Neural progenitor cell (in vitro differentiated cells): ENCODE results near the gene HNRNPM. TPM values are rescaled to one million over a fixed set of nuclear protein-coding genes. Genes with fewer than 3 reads are reported as not detected.

Source experiments
- DNase-seq: peaks from one replicate; pipeline ENCODE4 v3.0.0-alpha.2; 2016; ENCODE audit warnings: low spot score
- H2AFZ ChIP-seq: fragments of 200-600 bp; sonication (generic); replicated peaks from 2 replicates; pipeline ENCODE4 v1.6.1; 2016; ENCODE audit warnings: antibody characterized with exemption
- H3F3A ChIP-seq: fragments of 200-600 bp; sonication (generic); 2 replicates; pipeline ENCODE4 v1.6.1; 2016; ENCODE audit warnings: antibody characterized with exemption, low read depth
- H3K27ac ChIP-seq: fragments of 200-600 bp; sonication (generic); 2 replicates; pipeline ENCODE4 v1.5.1; 2016; ENCODE audit warnings: mild to moderate bottlenecking
- H3K27me3 ChIP-seq: fragments of 200-600 bp; sonication (generic); 2 replicates; pipeline ENCODE4 v1.6.1; 2016; ENCODE audit warnings: mild to moderate bottlenecking, moderate library complexity
- H3K36me3 ChIP-seq: fragments of 200-600 bp; sonication (generic); 2 replicates; pipeline ENCODE4 v1.5.1; 2016
- H3K4me1 ChIP-seq: fragments of 200-600 bp; sonication (generic); 2 replicates; pipeline ENCODE4 v1.6.1; 2016; ENCODE audit warnings: mixed run types
- H3K4me2 ChIP-seq: fragments of 200-600 bp; sonication (generic); 2 replicates; pipeline ENCODE4 v1.6.1; 2016
- H3K4me3 ChIP-seq: fragments of 200-600 bp; sonication (generic); 2 replicates; pipeline ENCODE4 v1.5.1; 2016
- H3K79me2 ChIP-seq: fragments of 200-600 bp; sonication (generic); 2 replicates; pipeline ENCODE4 v1.6.1; 2016; ENCODE audit warnings: low read depth
- H3K9ac ChIP-seq: fragments of 200-600 bp; sonication (generic); 2 replicates; pipeline ENCODE4 v1.6.1; 2016
- H3K9me3 ChIP-seq: fragments of 200-600 bp; sonication (generic); 2 replicates; pipeline ENCODE4 v1.5.1; 2016; ENCODE audit warnings: low read depth
- H4K20me1 ChIP-seq: fragments of 200-600 bp; sonication (generic); 2 replicates; pipeline ENCODE4 v1.6.1; 2016; ENCODE audit warnings: low read depth
- H3K27ac Mint-ChIP-seq: 3 replicates; pipeline ENCODE4 v1.8.0; 2021; ENCODE audit warnings: mixed read lengths
- H3K27me3 Mint-ChIP-seq: 2 replicates; pipeline ENCODE4 v1.8.0; 2022; ENCODE audit warnings: low read depth, mild to moderate bottlenecking, inconsistent platforms, moderate library complexity, mixed read lengths; ENCODE audit not compliant: insufficient read depth
- H3K36me3 Mint-ChIP-seq: 3 replicates; pipeline ENCODE4 v1.8.0; 2021; ENCODE audit warnings: mixed read lengths
- H3K4me1 Mint-ChIP-seq: 3 replicates; pipeline ENCODE4 v1.8.0; 2021; ENCODE audit warnings: mixed read lengths
- H3K4me3 Mint-ChIP-seq: 3 replicates; pipeline ENCODE4 v1.8.0; 2021; ENCODE audit warnings: mild to moderate bottlenecking, moderate library complexity, mixed read lengths
- H3K9me3 Mint-ChIP-seq: 3 replicates; pipeline ENCODE4 v1.8.0; 2020; ENCODE audit warnings: mixed read lengths
- EZH2 ChIP-seq: fragments of 200-600 bp; sonication (generic); IDR thresholded peaks from 2 replicates; pipeline ENCODE4 v1.6.1; 2017; ENCODE audit warnings: antibody characterized with exemption, mild to moderate bottlenecking, moderate library complexity
- EZH2phosphoT487 ChIP-seq: fragments of 200-600 bp; sonication (generic); IDR thresholded peaks from 2 replicates; pipeline ENCODE4 v1.6.1; 2017; ENCODE audit warnings: antibody characterized with exemption
- total RNA-seq: library from RNA; depleted of rRNA; stranded (reverse); fragments of >200 nt; gene quantifications from 2 replicates; pipeline ENCODE4 v1.2.3, GENCODE V29; 2015; ENCODE audit warnings: low replicate concordance
- TF ChIP-seq, protein P1 (sequence below): fragments of 200-600 bp; sonication (generic); IDR thresholded peaks from 2 replicates; pipeline ENCODE4 v1.5.1; 2017; ENCODE audit warnings: antibody characterized with exemption, mild to moderate bottlenecking

The HNRNPM gene
- total RNA-seq, 1 donor from 2014 or later: 118 TPM

DNA sequence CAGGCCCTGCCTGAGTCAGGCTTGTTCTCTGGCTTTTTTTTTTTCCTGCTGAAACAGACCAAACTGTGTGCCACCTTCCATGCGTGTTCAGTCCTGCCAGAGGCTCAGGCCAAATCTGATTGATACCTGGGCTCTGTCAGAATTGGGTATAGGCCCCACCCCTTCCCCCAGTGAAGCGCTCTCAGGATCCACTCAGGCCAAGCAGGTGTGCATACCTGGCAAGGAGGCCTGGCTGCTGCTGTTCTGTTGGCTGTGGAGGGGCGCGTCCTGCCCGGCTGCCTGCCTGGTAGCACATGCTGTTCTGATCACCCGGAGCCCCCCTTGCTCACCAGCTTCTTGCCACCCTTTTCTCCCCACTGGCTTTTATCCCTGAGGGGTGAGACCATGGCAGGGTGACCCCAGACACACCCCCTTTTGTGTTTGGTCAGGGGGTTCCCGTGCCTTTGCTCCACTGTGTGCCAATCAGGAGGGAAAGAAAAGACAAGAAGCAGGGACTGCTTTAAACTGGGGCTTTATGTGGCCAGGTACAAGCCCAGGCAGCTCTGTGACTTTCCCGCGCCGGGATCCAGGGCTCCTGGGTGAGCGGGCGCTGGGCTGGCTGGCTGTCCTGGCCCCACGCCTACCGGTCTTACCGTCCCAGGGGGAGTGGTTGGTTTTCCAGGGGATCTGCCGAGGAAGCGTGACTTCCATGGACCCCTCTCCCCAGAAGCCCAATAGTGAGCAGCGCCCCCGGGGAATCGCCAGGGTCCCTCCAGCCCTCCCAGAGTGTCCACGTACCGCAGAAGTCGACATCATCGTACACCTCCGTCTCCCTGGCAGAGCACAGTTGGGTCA lies 45.0 kb downstream of the HNRNPM start:
- no peak overlapping the region for H3K27ac Mint-ChIP-seq
- no peak overlapping the region for H3K4me3 ChIP-seq
- no peak for DNase-seq
- H3K27me3 ChIP-seq: no peaks in the 10 kb centered on the region
- no peak overlapping the region for H3K4me2 ChIP-seq
- H3K36me3 ChIP-seq: no peaks in the 10 kb centered on the region
- H3K9me3 Mint-ChIP-seq: no peaks in the 10 kb centered on the region
- H3K9ac ChIP-seq: no peak overlapping the region
- peaks cover 30% of the 10 kb centered on the region for H3K4me1 Mint-ChIP-seq
- H3F3A ChIP-seq: peaks cover 51% of the 10 kb centered on the region
- H3K9me3 ChIP-seq: no peaks in the 10 kb centered on the region
- TF ChIP-seq EZH2 (no peak), EZH2phosphoT487 (no peak)
- TF ChIP-seq, protein P1, sequence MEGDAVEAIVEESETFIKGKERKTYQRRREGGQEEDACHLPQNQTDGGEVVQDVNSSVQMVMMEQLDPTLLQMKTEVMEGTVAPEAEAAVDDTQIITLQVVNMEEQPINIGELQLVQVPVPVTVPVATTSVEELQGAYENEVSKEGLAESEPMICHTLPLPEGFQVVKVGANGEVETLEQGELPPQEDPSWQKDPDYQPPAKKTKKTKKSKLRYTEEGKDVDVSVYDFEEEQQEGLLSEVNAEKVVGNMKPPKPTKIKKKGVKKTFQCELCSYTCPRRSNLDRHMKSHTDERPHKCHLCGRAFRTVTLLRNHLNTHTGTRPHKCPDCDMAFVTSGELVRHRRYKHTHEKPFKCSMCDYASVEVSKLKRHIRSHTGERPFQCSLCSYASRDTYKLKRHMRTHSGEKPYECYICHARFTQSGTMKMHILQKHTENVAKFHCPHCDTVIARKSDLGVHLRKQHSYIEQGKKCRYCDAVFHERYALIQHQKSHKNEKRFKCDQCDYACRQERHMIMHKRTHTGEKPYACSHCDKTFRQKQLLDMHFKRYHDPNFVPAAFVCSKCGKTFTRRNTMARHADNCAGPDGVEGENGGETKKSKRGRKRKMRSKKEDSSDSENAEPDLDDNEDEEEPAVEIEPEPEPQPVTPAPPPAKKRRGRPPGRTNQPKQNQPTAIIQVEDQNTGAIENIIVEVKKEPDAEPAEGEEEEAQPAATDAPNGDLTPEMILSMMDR: no peak
- peaks cover 31% of the 10 kb centered on the region for H4K20me1 ChIP-seq
- peaks cover 41% of the 10 kb centered on the region for H3K4me1 ChIP-seq
- peaks cover 28% of the 10 kb centered on the region for H3K36me3 Mint-ChIP-seq
- peaks cover 20% of the 10 kb centered on the region for H3K79me2 ChIP-seq
- H3K4me3 Mint-ChIP-seq: no peak overlapping the region
- H2AFZ ChIP-seq: no peak overlapping the region
- H3K27me3 Mint-ChIP-seq: peaks cover 8% of the 10 kb centered on the region
- peak overlapping the region; percentile 95 for H3K27ac ChIP-seq

DNA sequence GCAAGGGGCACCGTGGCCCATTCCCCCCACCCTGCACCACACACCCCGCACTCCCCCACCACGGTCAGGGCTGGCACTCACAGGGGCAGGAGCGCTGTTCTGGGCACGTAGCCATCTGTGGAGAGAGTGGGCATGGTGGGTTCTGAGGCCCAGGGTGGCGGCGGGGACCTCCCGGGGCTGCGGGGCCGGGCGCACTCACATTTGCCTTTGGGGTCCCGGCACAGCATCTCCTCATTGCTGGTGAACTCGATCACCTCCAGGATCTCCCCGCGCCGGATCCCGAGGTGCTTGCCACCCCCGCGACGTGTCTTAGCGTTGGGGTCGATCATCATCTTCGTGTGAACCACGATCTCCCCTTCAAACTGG lies 45.6 kb downstream of the HNRNPM start:
- Mint-ChIP-seq H3K9me3 (no peaks in the 10 kb centered on the region), H3K4me1 (peaks cover 30% of the 10 kb centered on the region), H3K27ac (no peak overlapping the region), H3K36me3 (peaks cover 24% of the 10 kb centered on the region), H3K4me3 (no peak overlapping the region), H3K27me3 (peaks cover 5% of the 10 kb centered on the region)
- no peak for TF ChIP-seq EZH2phosphoT487
- TF ChIP-seq, protein P1: no peak
- Histone ChIP-seq H3F3A (peaks cover 48% of the 10 kb centered on the region), H3K9me3 (no peaks in the 10 kb centered on the region), H3K79me2 (peaks cover 14% of the 10 kb centered on the region), H3K27me3 (no peaks in the 10 kb centered on the region), H3K36me3 (no peaks in the 10 kb centered on the region), H4K20me1 (peaks cover 27% of the 10 kb centered on the region), H3K4me2 (no peak overlapping the region), H2AFZ (no peak overlapping the region), H3K27ac (peak overlapping the region; percentile 95), H3K4me1 (peaks cover 41% of the 10 kb centered on the region), H3K9ac (no peak overlapping the region), H3K4me3 (no peak overlapping the region)
- no peak for DNase-seq

DNA sequence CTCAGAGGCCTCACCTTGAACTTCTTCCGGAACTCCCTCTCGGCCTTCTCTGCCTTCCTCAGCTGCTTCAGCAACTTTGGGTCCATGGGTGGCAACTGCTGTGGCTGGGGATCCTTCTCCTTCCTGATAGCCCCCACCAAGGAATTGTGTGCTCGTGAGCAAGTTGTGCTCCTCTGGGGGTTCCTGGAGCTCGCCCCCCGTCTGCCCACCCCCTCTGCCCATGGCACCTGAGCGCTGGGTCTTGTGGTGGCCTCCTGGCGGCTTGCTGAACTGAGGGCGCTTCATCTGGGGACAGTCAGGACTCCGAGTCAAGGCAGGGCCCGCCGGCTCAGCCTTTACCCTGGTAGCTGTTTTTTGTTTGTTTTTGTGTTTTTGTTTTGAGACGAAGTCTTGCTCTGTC lies 46.1 kb downstream of the HNRNPM start:
- TF ChIP-seq, protein P1: no peak
- TF ChIP-seq EZH2phosphoT487 (no peak), EZH2 (no peak)
- H2AFZ ChIP-seq: no peak overlapping the region

More for the DNA sequence above, 46.1 kb downstream of the HNRNPM start:
- Mint-ChIP-seq H3K27me3 (peaks cover 5% of the 10 kb centered on the region), H3K4me3 (no peak overlapping the region), H3K4me1 (peaks cover 30% of the 10 kb centered on the region), H3K9me3 (no peaks in the 10 kb centered on the region), H3K36me3 (peaks cover 23% of the 10 kb centered on the region), H3K27ac (no peak overlapping the region)
- peaks cover 40% of the 10 kb centered on the region for H3K4me1 ChIP-seq
- peaks cover 22% of the 10 kb centered on the region for H4K20me1 ChIP-seq
- H3K9ac ChIP-seq: no peak overlapping the region
- H3K4me3 ChIP-seq: no peak overlapping the region
- H3K27ac ChIP-seq: peak overlapping the region; percentile 41
- no peaks in the 10 kb centered on the region for H3K27me3 ChIP-seq
- no peak overlapping the region for H3K4me2 ChIP-seq
- DNase-seq: no peak
- H3K9me3 ChIP-seq: no peaks in the 10 kb centered on the region
- H3K36me3 ChIP-seq: no peaks in the 10 kb centered on the region
- H3K79me2 ChIP-seq: peaks cover 9% of the 10 kb centered on the region
- peaks cover 43% of the 10 kb centered on the region for H3F3A ChIP-seq
